ENCODE data around the gene PPP5C.
"Not testable (repeated sequence)": the region's sequence is repeated elsewhere in the genome, so short reads cannot be mapped to it uniquely, and the experiment has no call there.

PPP5C gene

DNA sequence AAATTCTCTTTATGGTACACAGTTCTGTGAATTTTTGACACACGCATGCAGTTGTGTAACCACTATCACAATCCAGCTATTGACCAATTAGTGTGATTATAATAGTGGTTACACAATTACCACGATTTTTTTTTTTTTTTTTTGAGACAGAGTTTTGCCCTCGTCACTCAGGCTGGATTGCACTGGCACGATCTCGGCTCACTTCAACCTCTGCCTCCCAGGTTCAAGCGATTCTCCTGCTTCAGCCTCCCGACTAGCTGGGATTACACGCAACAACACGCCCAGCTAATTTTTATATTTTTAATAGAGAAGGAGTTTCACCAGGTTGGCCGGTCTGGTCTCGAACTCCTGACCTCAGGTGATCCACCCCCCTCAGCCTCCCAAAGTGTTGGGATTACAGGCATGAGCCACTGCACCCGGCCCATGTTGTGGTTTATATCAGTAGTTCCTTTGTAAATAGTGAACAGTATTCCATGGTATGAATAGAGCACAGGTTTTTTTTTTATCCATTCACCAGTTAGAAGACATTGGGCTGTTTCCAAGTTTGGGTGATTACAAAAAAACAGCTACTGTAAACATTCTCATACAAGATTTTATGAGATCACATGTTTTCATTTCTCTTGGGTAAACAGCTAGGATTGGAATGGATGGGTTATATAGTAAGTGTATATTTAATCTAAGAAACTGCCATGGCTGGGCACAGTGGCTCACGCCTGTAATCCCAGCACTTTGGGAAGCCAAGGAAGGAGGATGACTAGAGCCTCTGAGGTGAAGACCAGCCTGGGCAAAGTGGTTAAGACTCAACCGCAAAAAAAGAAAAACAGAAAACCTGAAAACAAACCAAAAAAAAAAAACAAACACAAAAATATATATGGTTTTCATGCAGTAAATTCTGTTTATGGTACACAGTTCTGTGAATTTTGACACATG, 33.1 kb upstream of the PPP5C start:
- H3K27me3 ChIP-seq (ENCODE audit: control insufficient read depth, insufficient read depth, low read length); H3K9ac ChIP-seq (ENCODE audit: low read depth, low read length); H3K4me2 ChIP-seq (ENCODE audit: low read length); H3K4me3 ChIP-seq (ENCODE audit: low read length); H3K4me1 ChIP-seq (ENCODE audit: control insufficient read depth, insufficient read depth, low read length); H3K9me3 ChIP-seq (replicated peaks; ENCODE audit: low read length): not testable (repeated sequence)
- peaks cover 23% of the 10 kb centered on the region for H3K36me3 ChIP-seq (ENCODE audit: insufficient read depth, low read length)

DNA sequence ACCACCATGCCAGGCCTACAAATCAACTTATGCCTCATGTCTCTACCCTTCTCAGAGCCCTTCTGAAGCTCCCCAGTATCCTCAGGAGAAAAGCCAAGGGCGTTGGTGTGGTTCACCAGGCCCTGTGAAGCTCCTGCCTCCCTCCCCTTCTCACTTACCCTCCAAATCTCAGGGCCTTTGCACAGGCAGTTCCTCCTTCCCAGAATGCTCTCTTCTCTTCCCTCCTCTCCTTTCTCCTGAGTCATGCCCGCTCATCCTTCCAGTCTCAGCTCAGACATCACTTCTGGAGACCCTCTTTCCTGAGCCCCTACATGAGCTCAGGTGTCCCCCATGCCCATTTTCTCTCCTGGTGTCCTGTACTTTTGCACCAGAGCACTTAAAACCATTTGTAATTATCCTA, 29.5 kb upstream of the PPP5C start:
- peaks cover 3% of the 10 kb centered on the region for H3K36me3 ChIP-seq (ENCODE audit: insufficient read depth, low read length)
- no peaks in the 10 kb centered on the region for H3K27me3 ChIP-seq (ENCODE audit: control insufficient read depth, insufficient read depth, low read length)
- no peak overlapping the region for H3K4me3 ChIP-seq (ENCODE audit: low read length)
- H3K4me1 ChIP-seq (ENCODE audit: control insufficient read depth, insufficient read depth, low read length): no peaks in the 10 kb centered on the region
- H3K4me2 ChIP-seq (ENCODE audit: low read length): no peak overlapping the region
- H3K9me3 ChIP-seq (replicated peaks; ENCODE audit: low read length): no peaks in the 10 kb centered on the region
- H3K9ac ChIP-seq (ENCODE audit: low read depth, low read length): no peak overlapping the region

DNA sequence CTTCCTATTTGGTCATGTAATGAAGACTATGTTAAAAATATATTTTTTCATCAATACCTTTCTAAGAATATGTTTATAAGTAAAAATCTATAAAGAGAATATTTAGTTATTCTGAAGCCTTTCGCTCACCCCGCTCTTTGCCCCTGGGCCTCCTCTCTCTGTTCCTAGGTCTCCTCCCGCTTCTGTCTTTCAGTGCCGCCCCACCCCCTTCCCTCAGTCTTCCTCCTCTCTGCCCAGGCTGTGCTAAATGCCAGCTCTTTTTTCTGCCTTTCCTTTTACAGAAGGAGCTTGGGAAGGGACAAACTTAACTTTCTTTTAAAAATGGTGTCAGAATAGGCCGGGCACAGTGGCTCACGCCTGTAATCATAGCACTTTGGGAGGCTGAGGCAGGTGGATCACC, 27.3 kb upstream of the PPP5C start:
- H3K9me3 ChIP-seq (replicated peaks; ENCODE audit: low read length): no peaks in the 10 kb centered on the region
- H3K4me3 ChIP-seq (ENCODE audit: low read length): no peak overlapping the region
- no peaks in the 10 kb centered on the region for H3K27me3 ChIP-seq (ENCODE audit: control insufficient read depth, insufficient read depth, low read length)
- no peaks in the 10 kb centered on the region for H3K4me1 ChIP-seq (ENCODE audit: control insufficient read depth, insufficient read depth, low read length)
- H3K36me3 ChIP-seq (ENCODE audit: insufficient read depth, low read length): peaks cover 8% of the 10 kb centered on the region
- H3K9ac ChIP-seq (ENCODE audit: low read depth, low read length): no peak overlapping the region
- no peak overlapping the region for H3K4me2 ChIP-seq (ENCODE audit: low read length)

DNA sequence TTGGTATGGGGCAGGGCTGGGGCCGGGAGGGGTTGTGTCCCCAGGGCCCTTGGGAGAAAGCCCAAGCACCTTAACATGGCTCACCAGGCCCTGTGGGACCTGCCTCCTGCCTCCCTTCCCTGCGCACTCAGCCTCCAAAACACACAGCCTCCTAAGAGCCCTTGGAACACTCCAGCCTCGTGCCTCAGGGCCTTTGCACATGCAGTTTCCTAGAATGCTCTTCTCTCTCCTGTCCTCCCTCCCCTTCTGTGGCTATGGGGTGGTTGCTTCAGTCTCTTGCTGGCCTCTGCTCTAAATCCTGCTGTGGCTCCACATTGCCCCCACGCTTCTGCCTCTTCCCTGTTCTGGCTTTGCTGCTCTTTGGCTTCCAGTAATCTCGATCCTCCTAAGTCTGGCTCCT, 26.3 kb upstream of the PPP5C start:
- H3K4me1 ChIP-seq (ENCODE audit: control insufficient read depth, insufficient read depth, low read length): no peaks in the 10 kb centered on the region
- no peak overlapping the region for H3K9ac ChIP-seq (ENCODE audit: low read depth, low read length)
- H3K4me3 ChIP-seq (ENCODE audit: low read length): no peak overlapping the region
- H3K27me3 ChIP-seq (ENCODE audit: control insufficient read depth, insufficient read depth, low read length): no peaks in the 10 kb centered on the region
- peaks cover 4% of the 10 kb centered on the region for H3K9me3 ChIP-seq (replicated peaks; ENCODE audit: low read length)
- H3K36me3 ChIP-seq (ENCODE audit: insufficient read depth, low read length): peaks cover 11% of the 10 kb centered on the region
- no peak overlapping the region for H3K4me2 ChIP-seq (ENCODE audit: low read length)

DNA sequence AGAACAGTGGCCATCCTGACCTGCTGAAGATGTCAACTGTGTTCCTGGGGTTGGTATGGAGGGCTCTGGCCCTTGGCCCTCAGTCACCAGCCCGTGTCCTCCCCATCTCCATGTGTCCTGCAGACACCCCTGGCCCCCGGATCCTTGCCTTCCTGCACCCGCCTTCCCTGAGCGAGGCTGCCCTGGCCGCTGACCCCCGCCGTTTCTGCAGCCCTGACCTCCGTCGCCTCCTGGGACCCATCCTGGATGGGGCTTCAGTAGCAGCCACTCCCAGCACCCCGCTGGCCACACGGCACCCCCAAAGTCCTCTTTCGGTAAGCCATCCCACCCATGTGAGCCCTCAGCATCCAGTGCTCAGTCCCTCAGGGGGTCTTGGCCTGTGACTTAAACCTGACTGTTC, 25.2 kb upstream of the PPP5C start:
- Histone ChIP-seq H3K27me3 (ENCODE audit: control insufficient read depth, insufficient read depth, low read length) (no peaks in the 10 kb centered on the region), H3K4me2 (ENCODE audit: low read length) (no peak overlapping the region), H3K9ac (ENCODE audit: low read depth, low read length) (no peak overlapping the region), H3K4me1 (ENCODE audit: control insufficient read depth, insufficient read depth, low read length) (no peaks in the 10 kb centered on the region), H3K9me3 (replicated peaks; ENCODE audit: low read length) (peaks cover 12% of the 10 kb centered on the region), H3K36me3 (ENCODE audit: insufficient read depth, low read length) (peaks cover 21% of the 10 kb centered on the region), H3K4me3 (ENCODE audit: low read length) (no peak overlapping the region)

DNA sequence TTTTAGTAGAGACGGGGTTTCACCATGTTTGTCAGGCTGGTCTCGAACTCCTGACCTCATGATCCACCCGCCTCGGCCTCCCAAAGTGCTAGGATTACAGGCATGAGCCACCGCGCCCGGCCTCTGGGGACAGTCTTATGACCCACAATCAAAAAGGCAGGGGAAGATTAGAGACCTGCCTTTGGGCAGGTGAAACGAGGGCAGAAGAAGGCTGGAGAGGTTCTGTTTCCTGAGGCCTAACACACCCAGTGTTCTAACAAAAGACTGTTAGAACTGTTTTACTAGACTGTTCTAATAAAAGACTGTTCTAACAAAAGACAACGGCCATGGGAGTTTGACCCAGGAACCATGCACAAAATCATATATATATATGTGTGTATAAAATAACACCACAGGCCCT, 23.7 kb upstream of the PPP5C start:
- not testable (repeated sequence) for H3K9ac ChIP-seq (ENCODE audit: low read depth, low read length); H3K27me3 ChIP-seq (ENCODE audit: control insufficient read depth, insufficient read depth, low read length); H3K4me1 ChIP-seq (ENCODE audit: control insufficient read depth, insufficient read depth, low read length); H3K4me2 ChIP-seq (ENCODE audit: low read length); H3K4me3 ChIP-seq (ENCODE audit: low read length)
- Histone ChIP-seq H3K9me3 (replicated peaks; ENCODE audit: low read length) (peaks cover 15% of the 10 kb centered on the region), H3K36me3 (ENCODE audit: insufficient read depth, low read length) (peaks cover 25% of the 10 kb centered on the region)

DNA sequence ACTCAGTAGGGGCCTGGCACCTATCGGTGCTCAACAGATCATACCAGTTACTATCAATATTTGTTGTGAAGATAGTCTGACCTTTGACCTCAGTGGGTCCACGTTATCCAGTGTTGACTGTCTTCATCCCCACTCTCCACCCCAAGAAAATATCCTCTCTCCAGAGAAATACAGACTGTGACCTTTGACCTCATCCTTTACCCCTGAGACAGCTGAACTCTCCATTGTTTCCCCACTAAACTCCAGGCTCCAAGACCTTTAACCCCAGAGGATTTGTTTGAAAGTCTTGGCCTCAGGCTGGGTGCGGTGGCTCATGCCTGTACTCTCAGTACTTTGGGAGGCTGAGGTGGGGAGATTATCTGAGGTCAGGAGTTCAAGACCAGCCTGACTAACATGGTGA, 22.6 kb upstream of the PPP5C start:
- Histone ChIP-seq H3K9me3 (replicated peaks; ENCODE audit: low read length) (peaks cover 15% of the 10 kb centered on the region), H3K4me2 (ENCODE audit: low read length) (no peak overlapping the region), H3K36me3 (ENCODE audit: insufficient read depth, low read length) (peaks cover 33% of the 10 kb centered on the region), H3K27me3 (ENCODE audit: control insufficient read depth, insufficient read depth, low read length) (no peaks in the 10 kb centered on the region), H3K4me3 (ENCODE audit: low read length) (no peak overlapping the region), H3K4me1 (ENCODE audit: control insufficient read depth, insufficient read depth, low read length) (no peaks in the 10 kb centered on the region), H3K9ac (ENCODE audit: low read depth, low read length) (no peak overlapping the region)

DNA sequence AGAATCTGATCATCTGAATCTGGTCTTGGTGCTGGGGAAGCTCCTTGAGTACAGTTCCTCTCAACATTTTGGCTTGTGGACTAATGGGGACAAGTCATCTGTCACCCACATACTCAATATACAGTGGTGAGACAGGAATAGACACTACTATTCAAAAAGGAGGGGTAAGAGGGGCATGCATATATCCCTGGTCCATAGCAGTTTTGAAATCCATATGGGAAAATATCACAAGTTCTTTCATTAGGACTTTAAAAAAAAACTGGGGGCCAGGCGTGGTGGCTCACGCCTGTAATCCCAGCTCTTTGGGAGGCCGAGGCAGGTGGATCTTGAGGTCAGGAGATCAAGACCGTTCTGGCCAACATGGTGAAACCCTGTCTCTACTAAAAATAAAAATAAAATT, 20.3 kb upstream of the PPP5C start:
- peaks cover 15% of the 10 kb centered on the region for H3K9me3 ChIP-seq (replicated peaks; ENCODE audit: low read length)
- no peak overlapping the region for H3K4me2 ChIP-seq (ENCODE audit: low read length)
- H3K27me3 ChIP-seq (ENCODE audit: control insufficient read depth, insufficient read depth, low read length): no peaks in the 10 kb centered on the region
- H3K36me3 ChIP-seq (ENCODE audit: insufficient read depth, low read length): peaks cover 33% of the 10 kb centered on the region
- H3K9ac ChIP-seq (ENCODE audit: low read depth, low read length): no peak overlapping the region
- H3K4me3 ChIP-seq (ENCODE audit: low read length): no peak overlapping the region
- H3K4me1 ChIP-seq (ENCODE audit: control insufficient read depth, insufficient read depth, low read length): no peaks in the 10 kb centered on the region

DNA sequence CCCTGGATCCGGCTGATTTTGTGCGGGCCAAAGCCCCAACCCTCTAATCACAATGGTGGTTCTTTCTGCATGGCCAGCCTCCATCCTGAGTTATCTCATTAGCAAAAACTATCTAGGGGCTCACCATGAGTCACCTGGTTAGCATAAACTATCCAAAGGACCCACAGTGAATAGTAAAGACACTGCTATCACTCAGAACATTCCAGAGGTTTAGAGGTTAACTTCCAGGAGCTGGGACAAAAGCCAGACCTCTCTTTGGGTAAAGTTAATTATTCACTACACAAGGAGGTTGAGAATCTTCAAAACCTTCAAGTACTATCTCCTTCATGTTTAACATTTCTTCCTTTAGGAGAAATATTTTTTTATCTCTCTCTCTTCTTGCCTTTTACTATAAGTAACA, 18.8 kb upstream of the PPP5C start:
- Histone ChIP-seq H3K36me3 (ENCODE audit: insufficient read depth, low read length) (peaks cover 33% of the 10 kb centered on the region), H3K4me1 (ENCODE audit: control insufficient read depth, insufficient read depth, low read length) (no peaks in the 10 kb centered on the region), H3K9ac (ENCODE audit: low read depth, low read length) (no peak overlapping the region), H3K9me3 (replicated peaks; ENCODE audit: low read length) (peaks cover 15% of the 10 kb centered on the region), H3K4me3 (ENCODE audit: low read length) (no peak overlapping the region), H3K27me3 (ENCODE audit: control insufficient read depth, insufficient read depth, low read length) (no peaks in the 10 kb centered on the region), H3K4me2 (ENCODE audit: low read length) (no peak overlapping the region)

DNA sequence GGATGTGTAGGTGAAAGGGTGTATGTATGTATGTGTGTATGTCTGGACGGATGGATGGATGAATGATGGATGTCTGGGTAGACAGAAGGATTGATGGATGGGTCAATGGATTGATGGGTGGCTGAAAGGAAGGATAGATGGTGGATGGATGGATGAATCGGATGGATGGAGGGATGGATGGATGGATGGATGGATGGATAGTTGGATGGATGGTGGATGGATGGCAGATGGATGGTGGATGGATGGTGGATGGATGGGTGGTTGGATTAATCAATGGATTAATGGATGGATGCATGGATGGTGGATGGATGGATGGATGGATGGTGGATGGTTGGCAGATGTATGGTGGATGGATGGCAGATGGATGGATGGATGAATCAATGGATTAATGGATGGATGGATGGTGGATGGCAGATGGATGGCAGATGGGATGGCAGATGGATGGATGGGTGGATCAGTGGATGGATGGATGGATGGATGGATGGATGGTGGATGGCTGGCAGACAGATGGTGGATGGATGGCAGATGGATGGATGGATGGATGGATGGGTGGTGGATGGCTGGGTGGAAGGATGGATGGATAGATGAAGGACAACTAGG, 16.5 kb upstream of the PPP5C start:
- H3K9ac ChIP-seq (ENCODE audit: low read depth, low read length): no peak overlapping the region
- no peaks in the 10 kb centered on the region for H3K27me3 ChIP-seq (ENCODE audit: control insufficient read depth, insufficient read depth, low read length)
- H3K4me1 ChIP-seq (ENCODE audit: control insufficient read depth, insufficient read depth, low read length): no peaks in the 10 kb centered on the region
- no peak overlapping the region for H3K4me2 ChIP-seq (ENCODE audit: low read length)
- H3K36me3 ChIP-seq (ENCODE audit: insufficient read depth, low read length): peaks cover 23% of the 10 kb centered on the region
- peaks cover 12% of the 10 kb centered on the region for H3K9me3 ChIP-seq (replicated peaks; ENCODE audit: low read length)
- no peak overlapping the region for H3K4me3 ChIP-seq (ENCODE audit: low read length)

DNA sequence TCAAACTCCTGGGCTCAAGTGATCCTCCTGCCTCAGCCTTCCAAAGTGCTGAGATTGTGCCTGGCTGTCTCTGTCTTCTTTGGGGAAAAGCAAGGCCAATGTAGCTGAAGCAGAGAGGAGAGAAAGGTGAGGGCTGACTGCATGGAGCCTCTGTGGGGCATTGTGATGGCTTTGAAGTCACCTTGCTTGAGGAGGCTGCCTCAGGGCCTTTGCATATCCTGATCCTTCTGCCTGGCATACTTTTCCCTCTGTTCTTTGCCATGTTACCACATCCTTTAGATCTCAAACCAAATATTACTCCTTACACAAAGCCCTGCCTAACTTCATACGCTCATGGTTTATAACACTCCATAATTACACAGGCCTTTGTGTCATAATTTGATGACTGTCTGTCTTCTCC, 9.4 kb upstream of the PPP5C start:
- Histone ChIP-seq H3K4me2 (ENCODE audit: low read length) (no peak overlapping the region), H3K36me3 (ENCODE audit: insufficient read depth, low read length) (no peaks in the 10 kb centered on the region), H3K9ac (ENCODE audit: low read depth, low read length) (no peak overlapping the region), H3K27me3 (ENCODE audit: control insufficient read depth, insufficient read depth, low read length) (no peaks in the 10 kb centered on the region), H3K4me3 (ENCODE audit: low read length) (no peak overlapping the region), H3K4me1 (ENCODE audit: control insufficient read depth, insufficient read depth, low read length) (no peaks in the 10 kb centered on the region), H3K9me3 (replicated peaks; ENCODE audit: low read length) (no peaks in the 10 kb centered on the region)

DNA sequence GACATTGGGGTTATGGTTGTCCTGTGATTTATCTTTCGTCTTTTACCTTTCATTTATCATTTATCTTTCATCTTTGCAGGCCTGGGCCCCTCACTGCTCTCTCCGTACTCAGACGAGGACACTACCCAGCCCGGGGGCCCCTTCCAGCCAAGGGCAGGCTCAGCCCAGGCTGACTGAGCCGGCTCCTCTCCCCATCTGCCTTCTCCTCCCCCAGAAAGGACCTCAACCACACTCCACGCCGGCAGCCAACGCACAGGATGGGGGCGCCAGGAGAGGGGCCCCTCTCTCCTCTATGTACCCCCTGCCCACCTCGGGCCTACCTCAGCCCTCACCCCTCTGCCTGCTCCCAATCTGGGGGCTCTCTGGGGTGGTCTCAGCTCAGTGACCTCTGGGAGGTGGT, 7.4 kb upstream of the PPP5C start:
- no peaks in the 10 kb centered on the region for H3K36me3 ChIP-seq (ENCODE audit: insufficient read depth, low read length)
- no peak overlapping the region for H3K4me2 ChIP-seq (ENCODE audit: low read length)
- H3K9ac ChIP-seq (ENCODE audit: low read depth, low read length): no peak overlapping the region
- no peaks in the 10 kb centered on the region for H3K9me3 ChIP-seq (replicated peaks; ENCODE audit: low read length)
- H3K27me3 ChIP-seq (ENCODE audit: control insufficient read depth, insufficient read depth, low read length): no peaks in the 10 kb centered on the region
- H3K4me3 ChIP-seq (ENCODE audit: low read length): no peak overlapping the region
- H3K4me1 ChIP-seq (ENCODE audit: control insufficient read depth, insufficient read depth, low read length): no peaks in the 10 kb centered on the region

Measured in skeletal muscle satellite cell (primary cell).